Stimulated activated CD8-positive, alpha-beta memory T cell treated with anti-CD3 and anti-CD28 coated beads, Interleukin-2, amount 100 ng/mL, for 48 hours (primary cell): ENCODE results near the gene PRKAA1.
"Not testable (repeated sequence)": the region's sequence is repeated elsewhere in the genome, so short reads cannot be mapped to it uniquely, and the experiment has no call there.

Experiments
- DNase-seq, 2 donors: peaks; one replicate each; pipeline ENCODE4 v3.0.0-alpha.2; 2020; ENCODE audit warnings: low read depth in 2 of 2

Gene PRKAA1

GRCh38 chr5:40733434-40733833, 64.7 kb downstream of the PRKAA1 start:
- no peak for DNase-seq

GRCh38 chr5:40722497-40722911, 75.7 kb downstream of the PRKAA1 start:
- not testable (repeated sequence) for DNase-seq

- no peak for DNase-seq
These were observed 78.1 kb downstream of the PRKAA1 start for GRCh38 chr5:40720069-40720468.

GRCh38 chr5:40717281-40717680, 80.9 kb downstream of the PRKAA1 start:
- DNase-seq = no peak

GRCh38 chr5:40716590-40716989, 81.6 kb downstream of the PRKAA1 start:
- DNase-seq = no peak

- no peak for DNase-seq
These were observed 82.2 kb downstream of the PRKAA1 start for GRCh38 chr5:40716000-40716399.

GRCh38 chr5:40714001-40714400, 84.2 kb downstream of the PRKAA1 start:
- DNase-seq = no peak

- DNase-seq = not testable (repeated sequence)
These were observed 87.6 kb downstream of the PRKAA1 start for GRCh38 chr5:40710575-40710974.
